ENCODE data around the gene KIAA1671.

KIAA1671 gene

DNA sequence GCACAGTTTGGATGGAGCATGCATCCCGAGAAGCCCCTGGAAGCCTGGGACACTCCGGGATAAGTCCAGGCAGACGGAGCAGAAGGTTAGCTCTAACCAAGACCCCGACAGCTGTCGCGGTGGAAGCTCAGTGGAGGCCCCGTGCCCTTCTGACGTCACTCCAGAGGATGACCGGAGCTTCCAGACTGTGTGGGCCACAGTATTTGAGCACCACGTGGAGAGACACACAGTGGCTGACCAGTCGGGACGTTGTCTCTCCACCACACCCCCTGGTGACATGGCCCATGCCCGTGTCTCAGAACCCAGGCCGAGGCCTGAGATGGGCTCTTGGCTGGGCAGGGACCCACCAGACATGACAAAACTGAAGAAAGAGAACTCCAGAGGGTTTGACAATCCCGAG, 86.3 kb downstream of the KIAA1671 start:
- Histone ChIP-seq H3K4me3 (no peak overlapping the region), H3K36me3 (replicated peaks) (peaks cover 16% of the 10 kb centered on the region), H3K4me1 (no peaks in the 10 kb centered on the region), H3K9me3 (no peaks in the 10 kb centered on the region), H3K27me3 (ENCODE audit: low read depth) (no peaks in the 10 kb centered on the region)
- DNase-seq (ENCODE audit: low spot score in 2 of 2), result no peak
- in situ Hi-C loops (cut with MboI; ENCODE audit: low sequenced_read_pairs), result no loop called here

DNA sequence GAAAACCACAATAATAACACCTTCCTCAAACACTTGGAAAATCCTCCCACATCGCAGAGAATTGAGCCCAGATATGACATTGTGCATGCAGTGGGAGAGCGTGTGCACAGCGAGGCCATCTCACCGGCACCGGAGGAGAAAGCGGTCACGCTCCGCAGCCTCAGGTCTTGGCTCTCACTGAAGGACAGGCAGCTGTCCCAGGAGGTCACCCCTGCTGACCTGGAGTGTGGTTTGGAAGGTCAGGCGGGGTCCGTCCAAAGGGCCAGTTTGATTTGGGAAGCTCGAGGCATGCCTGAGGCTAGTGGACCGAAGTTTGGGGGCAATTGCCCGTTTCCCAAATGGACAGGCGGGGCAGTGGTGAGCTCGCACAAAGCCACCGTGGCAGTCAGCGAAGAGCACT, 86.7 kb downstream of the KIAA1671 start:
- DNase-seq (ENCODE audit: low spot score in 2 of 2), result no peak
- no peaks in the 10 kb centered on the region for H3K4me1 ChIP-seq
- H3K9me3 ChIP-seq, result no peaks in the 10 kb centered on the region
- in situ Hi-C loops (cut with MboI; ENCODE audit: low sequenced_read_pairs), result no loop called here
- no peaks in the 10 kb centered on the region for H3K27me3 ChIP-seq (ENCODE audit: low read depth)
- H3K36me3 ChIP-seq (replicated peaks), result peaks cover 16% of the 10 kb centered on the region
- H3K4me3 ChIP-seq, result no peak overlapping the region

GRCh38 chr22:25039754-25040153, 87.2 kb downstream of the KIAA1671 start:
- Histone ChIP-seq H3K36me3 (replicated peaks) (peaks cover 16% of the 10 kb centered on the region), H3K9me3 (no peaks in the 10 kb centered on the region), H3K4me1 (no peaks in the 10 kb centered on the region), H3K27me3 (ENCODE audit: low read depth) (no peaks in the 10 kb centered on the region), H3K4me3 (no peak overlapping the region)
- no peak for DNase-seq (ENCODE audit: low spot score in 2 of 2)
- in situ Hi-C loops (cut with MboI; ENCODE audit: low sequenced_read_pairs), result loop anchor here (10.0 kb wide), 1 partner anchor 265 kb away; the partner anchor contains the start of gene PIWIL3

- in situ Hi-C loops (cut with MboI; ENCODE audit: low sequenced_read_pairs), result loop anchor here (10.0 kb wide), 1 partner anchor 270 kb away; the partner anchor contains the start of gene PIWIL3
Observed at GRCh38 chr22:25045159-25045558, 92.6 kb downstream of the KIAA1671 start.

GRCh38 chr22:25048071-25048470, 95.6 kb downstream of the KIAA1671 start:
- in situ Hi-C loops (cut with MboI; ENCODE audit: low sequenced_read_pairs), result loop anchor here (10.0 kb wide), 1 partner anchor 273 kb away; the partner anchor contains the start of gene PIWIL3
- DNase-seq (ENCODE audit: low spot score in 2 of 2), result no peak
- Histone ChIP-seq H3K36me3 (replicated peaks) (peaks cover 20% of the 10 kb centered on the region), H3K4me3 (no peak overlapping the region), H3K4me1 (no peaks in the 10 kb centered on the region), H3K9me3 (peaks cover 5% of the 10 kb centered on the region; the same call in 1 of the 2 replicates), H3K27me3 (ENCODE audit: low read depth) (no peaks in the 10 kb centered on the region)

More at GRCh38 chr22:25045159-25045558, 92.6 kb downstream of the KIAA1671 start:
- no peaks in the 10 kb centered on the region for H3K4me1 ChIP-seq
- H3K9me3 ChIP-seq, result no peaks in the 10 kb centered on the region
- no peak overlapping the region for H3K4me3 ChIP-seq
- peaks cover 19% of the 10 kb centered on the region for H3K36me3 ChIP-seq (replicated peaks)
- H3K27me3 ChIP-seq (ENCODE audit: low read depth), result no peaks in the 10 kb centered on the region
- DNase-seq (ENCODE audit: low spot score in 2 of 2), result no peak

- in situ Hi-C loops (cut with MboI; ENCODE audit: low sequenced_read_pairs), result loop anchor here (10.0 kb wide), 1 partner anchor 274 kb away; the partner anchor contains the start of gene PIWIL3
- H3K36me3 ChIP-seq (replicated peaks), result peaks cover 20% of the 10 kb centered on the region
- no peaks in the 10 kb centered on the region for H3K4me1 ChIP-seq
- H3K9me3 ChIP-seq, result peaks cover 5% of the 10 kb centered on the region; the same call in 1 of the 2 replicates
- H3K4me3 ChIP-seq, result no peak overlapping the region
- no peaks in the 10 kb centered on the region for H3K27me3 ChIP-seq (ENCODE audit: low read depth)
- DNase-seq (ENCODE audit: low spot score in 2 of 2), result peak; percentile 39 to 85
Observed at GRCh38 chr22:25048659-25049647, 96.4 kb downstream of the KIAA1671 start.

- Histone ChIP-seq H3K27me3 (ENCODE audit: low read depth) (no peaks in the 10 kb centered on the region), H3K36me3 (replicated peaks) (peaks cover 20% of the 10 kb centered on the region), H3K4me1 (no peaks in the 10 kb centered on the region), H3K4me3 (no peak overlapping the region), H3K9me3 (peaks cover 5% of the 10 kb centered on the region; the same call in 1 of the 2 replicates)
- DNase-seq (ENCODE audit: low spot score in 2 of 2), result no peak
- in situ Hi-C loops (cut with MboI; ENCODE audit: low sequenced_read_pairs), result loop anchor here (10.0 kb wide), 1 partner anchor 275 kb away; the partner anchor contains the start of gene PIWIL3
Observed at GRCh38 chr22:25049770-25050169, 97.3 kb downstream of the KIAA1671 start.

- peaks cover 5% of the 10 kb centered on the region; the same call in 1 of the 2 replicates for H3K9me3 ChIP-seq
- H3K4me1 ChIP-seq, result no peaks in the 10 kb centered on the region
- no peak overlapping the region for H3K4me3 ChIP-seq
- in situ Hi-C loops (cut with MboI; ENCODE audit: low sequenced_read_pairs), result no loop called here
- H3K27me3 ChIP-seq (ENCODE audit: low read depth), result no peaks in the 10 kb centered on the region
- DNase-seq (ENCODE audit: low spot score in 2 of 2), result no peak
- H3K36me3 ChIP-seq (replicated peaks), result peaks cover 20% of the 10 kb centered on the region
Observed at GRCh38 chr22:25050566-25050965, 98.0 kb downstream of the KIAA1671 start.

- peaks cover 20% of the 10 kb centered on the region for H3K36me3 ChIP-seq (replicated peaks)
- H3K9me3 ChIP-seq, result peaks cover 5% of the 10 kb centered on the region; the same call in 1 of the 2 replicates
- no peaks in the 10 kb centered on the region for H3K4me1 ChIP-seq
- DNase-seq (ENCODE audit: low spot score in 2 of 2), result no peak
- in situ Hi-C loops (cut with MboI; ENCODE audit: low sequenced_read_pairs), result no loop called here
- H3K4me3 ChIP-seq, result no peak overlapping the region
- no peaks in the 10 kb centered on the region for H3K27me3 ChIP-seq (ENCODE audit: low read depth)
Observed at GRCh38 chr22:25051073-25051472, 98.6 kb downstream of the KIAA1671 start.

DNA sequence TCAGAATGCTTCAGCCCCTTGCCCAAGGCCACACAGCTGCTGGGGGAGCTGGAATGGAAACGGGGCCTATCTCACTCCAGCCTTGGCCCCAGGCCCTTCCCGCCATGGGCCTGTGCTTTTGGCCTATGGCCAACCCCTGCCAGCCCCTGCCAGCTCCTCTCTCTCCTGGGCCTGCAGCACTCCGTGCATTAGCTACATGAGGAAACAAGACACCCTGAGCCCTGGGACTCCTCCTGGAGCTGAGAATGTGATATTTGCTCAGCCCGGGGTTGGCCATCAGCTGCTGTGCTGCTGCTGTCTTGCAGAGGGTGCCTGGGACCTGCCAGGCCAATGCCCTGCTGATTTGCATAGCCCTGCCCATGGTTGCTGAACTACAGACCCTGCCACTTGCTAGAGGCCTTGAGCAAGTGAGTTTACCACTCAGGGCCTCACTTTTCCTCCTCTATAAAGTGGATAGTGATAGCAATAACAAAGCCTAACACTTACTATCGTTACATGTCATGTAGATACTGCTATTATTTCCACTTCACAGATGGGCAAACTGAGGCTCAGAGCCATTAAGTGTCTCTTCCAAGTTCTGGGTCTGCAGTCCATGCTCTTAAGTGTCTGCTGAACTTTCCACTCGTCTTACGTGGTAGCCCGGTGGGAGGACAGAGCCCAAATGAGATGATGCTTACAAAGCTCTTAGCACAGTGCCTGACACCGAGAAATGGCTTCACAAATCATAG, 99.6 kb downstream of the KIAA1671 start:
- Histone ChIP-seq H3K4me3 (no peak overlapping the region), H3K27me3 (ENCODE audit: low read depth) (no peaks in the 10 kb centered on the region), H3K4me1 (no peaks in the 10 kb centered on the region), H3K9me3 (peaks cover 5% of the 10 kb centered on the region; the same call in 1 of the 2 replicates), H3K36me3 (replicated peaks) (peaks cover 20% of the 10 kb centered on the region)
- in situ Hi-C loops (cut with MboI; ENCODE audit: low sequenced_read_pairs), result no loop called here
- DNase-seq (ENCODE audit: low spot score in 2 of 2), result no peak

DNA sequence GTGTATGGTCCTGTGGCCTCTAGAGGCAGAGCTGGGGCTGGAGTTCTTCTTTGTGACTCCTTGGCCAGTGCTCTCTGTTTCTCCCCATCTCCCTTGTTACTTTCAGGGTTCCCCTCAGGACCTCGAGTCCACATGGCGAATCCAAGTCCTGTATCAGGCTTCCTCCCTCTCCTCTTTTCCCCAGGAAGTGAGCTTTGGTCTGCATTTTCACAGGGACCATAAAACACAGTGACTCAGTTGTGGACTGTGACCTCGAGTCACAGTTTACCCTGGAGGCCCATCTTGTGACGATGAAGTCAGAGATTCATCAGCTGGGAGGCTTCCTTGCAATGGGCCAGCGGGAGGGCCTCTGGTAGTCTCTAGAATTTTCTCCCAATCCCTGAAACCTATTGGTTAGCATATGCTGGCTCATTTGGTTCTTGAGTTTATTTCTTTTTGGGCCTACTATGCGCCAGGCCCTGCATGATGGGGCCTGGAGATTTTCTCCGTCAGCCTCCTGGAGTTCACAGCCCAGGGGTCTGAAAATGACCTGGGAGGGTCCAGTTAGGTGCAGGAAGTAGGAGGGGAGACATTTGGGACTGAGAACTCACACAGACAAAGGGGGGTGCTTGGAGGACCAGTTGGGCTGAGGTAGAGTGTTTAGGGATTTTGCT, 100.8 kb downstream of the KIAA1671 start:
- Histone ChIP-seq H3K4me1 (no peaks in the 10 kb centered on the region), H3K4me3 (no peak overlapping the region), H3K27me3 (ENCODE audit: low read depth) (no peaks in the 10 kb centered on the region), H3K9me3 (peaks cover 5% of the 10 kb centered on the region; the same call in 1 of the 2 replicates), H3K36me3 (replicated peaks) (peaks cover 20% of the 10 kb centered on the region)
- DNase-seq (ENCODE audit: low spot score in 2 of 2), result no peak
- in situ Hi-C loops (cut with MboI; ENCODE audit: low sequenced_read_pairs), result no loop called here

GRCh38 chr22:25054943-25055511, 102.5 kb downstream of the KIAA1671 start:
- Histone ChIP-seq H3K27me3 (ENCODE audit: low read depth) (no peaks in the 10 kb centered on the region), H3K4me1 (no peaks in the 10 kb centered on the region), H3K9me3 (peaks cover 5% of the 10 kb centered on the region; the same call in 1 of the 2 replicates), H3K36me3 (replicated peaks) (peaks cover 11% of the 10 kb centered on the region), H3K4me3 (no peak overlapping the region)
- in situ Hi-C loops (cut with MboI; ENCODE audit: low sequenced_read_pairs), result no loop called here
- no peak for DNase-seq (ENCODE audit: low spot score in 2 of 2)

Measured in HAP-1 (cell line).